Ishikawa (cell line): ENCODE data around the gene DMBX1.

Experiments used
- EP300 ChIP-seq: IDR thresholded peaks from 2 replicates; pipeline ENCODE4 v1.6.1; 2012; ENCODE audit warnings: borderline replicate concordance
- MAX ChIP-seq: IDR thresholded peaks from 2 replicates; pipeline ENCODE4 v1.6.1; 2012
- RAD21 ChIP-seq: IDR thresholded peaks from 2 replicates; pipeline ENCODE4 v1.6.1; 2012; ENCODE audit warnings: low read depth
- TAF1 ChIP-seq: IDR thresholded peaks from 2 replicates; pipeline ENCODE4 v1.6.1; 2012; ENCODE audit warnings: low read depth, mild to moderate bottlenecking
- TEAD4 ChIP-seq: IDR thresholded peaks from 2 replicates; pipeline ENCODE4 v1.6.1; 2012

- TF ChIP-seq MAX = no peak
- no peak for TF ChIP-seq TEAD4
- no peak for TF ChIP-seq EP300
- no peak for TF ChIP-seq RAD21
- no peak for TF ChIP-seq TAF1
Observed at GRCh38 chr1:46510998-46511365, 21.3 kb downstream of the DMBX1 start.
